Stimulated activated CD8-positive, alpha-beta memory T cell treated with anti-CD3 and anti-CD28 coated beads, Interleukin-12 subunit alpha, Interleukin-12 subunit beta, amount 100 ng/mL, for 4 hours (primary cell): Measurements from ENCODE around the gene GREB1.

Experiments used
- DNase-seq: peaks from one replicate; pipeline ENCODE4 v3.0.0-alpha.2; 2020; ENCODE audit warnings: low read depth

The GREB1 gene

DNA sequence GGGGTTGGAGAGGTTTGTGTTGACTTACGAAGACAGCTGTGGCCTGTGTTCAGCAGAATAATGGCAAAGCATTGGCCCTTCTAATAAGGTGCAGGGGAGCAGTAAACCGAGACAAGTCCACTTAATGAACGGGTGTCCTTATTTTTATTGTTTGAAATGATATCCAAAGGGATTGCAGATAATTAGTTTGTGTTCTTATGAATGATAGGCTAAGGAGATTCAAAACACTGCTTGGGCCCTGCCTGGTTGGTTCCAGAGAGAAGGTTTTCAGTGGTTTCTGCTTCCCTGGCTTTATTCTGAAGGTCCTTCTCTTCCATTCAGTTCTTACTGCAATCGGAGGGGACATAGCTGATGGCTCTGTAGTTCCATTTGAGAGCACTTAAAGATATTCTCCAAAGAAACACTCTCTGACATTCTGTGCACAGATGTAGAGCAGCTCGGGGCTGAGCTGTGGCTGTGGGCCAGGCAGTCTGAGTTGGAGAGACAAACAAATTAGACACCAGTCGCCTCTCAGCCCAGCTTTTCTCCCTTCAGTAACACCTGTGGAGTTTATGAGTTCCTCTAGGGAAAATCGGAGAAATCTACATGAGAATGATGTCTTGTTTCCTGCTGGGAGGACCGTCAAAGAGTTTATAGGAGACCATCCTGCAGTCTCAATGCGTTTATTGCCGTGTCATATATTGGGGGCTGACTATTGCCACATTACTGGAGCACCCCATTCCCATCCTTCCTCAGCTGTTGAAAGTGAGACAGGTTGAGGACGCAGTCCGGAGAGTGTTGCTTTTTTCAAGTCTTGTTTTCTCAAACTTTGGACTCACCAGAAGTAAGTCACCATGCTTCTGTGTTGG lies 6.5 kb downstream of the GREB1 start:
- no peak for DNase-seq

DNA sequence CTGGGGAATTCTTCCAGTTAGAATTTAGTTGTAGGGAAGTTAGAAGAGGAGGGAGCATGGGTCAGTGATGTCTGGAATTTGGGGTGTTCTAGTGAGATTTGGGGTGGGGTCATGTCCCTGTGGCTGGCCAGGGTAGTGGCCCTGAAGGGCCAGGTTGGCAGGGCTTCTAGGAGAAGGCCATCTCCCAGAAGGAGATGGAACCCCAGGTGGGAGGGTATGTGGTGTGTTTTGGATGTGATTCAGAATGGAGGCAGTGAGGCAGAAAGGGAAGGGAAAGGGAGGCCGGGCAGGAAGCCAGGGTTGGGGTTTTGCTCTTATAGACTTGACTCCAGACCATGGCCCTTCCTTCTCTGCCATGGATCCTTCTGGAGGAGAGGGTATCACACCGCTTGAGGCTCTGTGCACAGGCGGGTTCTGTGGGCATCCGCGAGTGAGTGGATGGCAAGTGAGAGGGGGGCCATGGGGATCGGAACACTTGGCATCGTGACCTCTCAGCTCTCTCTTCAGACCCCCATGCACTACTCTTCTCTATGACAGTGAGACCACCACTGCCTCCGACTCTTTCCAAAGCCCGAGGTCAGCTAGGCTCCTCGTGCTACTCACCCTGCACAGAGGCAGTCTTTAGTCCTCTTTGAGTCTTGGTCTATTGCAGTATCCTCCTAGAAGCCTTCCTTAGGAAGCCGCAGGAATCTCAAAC lies 7.3 kb downstream of the GREB1 start:
- DNase-seq: no peak

DNA sequence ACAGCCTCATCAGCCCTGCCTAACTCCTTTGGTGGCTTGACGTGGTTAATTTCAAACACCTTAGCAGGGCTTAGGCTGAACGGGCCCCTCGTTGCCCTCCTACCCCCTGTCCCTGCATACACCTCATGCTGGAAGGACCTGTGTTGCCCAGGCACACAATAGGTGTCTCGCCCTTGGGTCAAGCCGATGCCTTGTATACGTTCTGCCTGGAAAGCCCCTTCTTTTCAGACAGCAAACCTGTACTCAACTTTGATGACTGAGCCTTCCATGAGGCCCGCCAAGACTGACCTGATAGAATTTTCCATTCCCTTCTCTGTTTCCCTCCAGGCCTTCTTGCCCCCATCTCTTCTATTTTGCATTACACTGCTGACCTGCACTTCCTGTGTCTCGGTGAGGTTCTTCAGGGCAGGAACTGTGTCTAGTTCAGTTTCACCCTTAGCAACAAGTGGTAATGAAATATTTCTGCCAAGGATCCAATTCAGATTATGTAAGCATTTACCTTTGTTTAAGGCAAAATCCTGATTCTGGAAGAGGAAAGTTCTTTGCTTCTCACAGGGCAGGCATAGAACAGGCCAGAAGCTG lies 7.9 kb downstream of the GREB1 start:
- DNase-seq: no peak

DNA sequence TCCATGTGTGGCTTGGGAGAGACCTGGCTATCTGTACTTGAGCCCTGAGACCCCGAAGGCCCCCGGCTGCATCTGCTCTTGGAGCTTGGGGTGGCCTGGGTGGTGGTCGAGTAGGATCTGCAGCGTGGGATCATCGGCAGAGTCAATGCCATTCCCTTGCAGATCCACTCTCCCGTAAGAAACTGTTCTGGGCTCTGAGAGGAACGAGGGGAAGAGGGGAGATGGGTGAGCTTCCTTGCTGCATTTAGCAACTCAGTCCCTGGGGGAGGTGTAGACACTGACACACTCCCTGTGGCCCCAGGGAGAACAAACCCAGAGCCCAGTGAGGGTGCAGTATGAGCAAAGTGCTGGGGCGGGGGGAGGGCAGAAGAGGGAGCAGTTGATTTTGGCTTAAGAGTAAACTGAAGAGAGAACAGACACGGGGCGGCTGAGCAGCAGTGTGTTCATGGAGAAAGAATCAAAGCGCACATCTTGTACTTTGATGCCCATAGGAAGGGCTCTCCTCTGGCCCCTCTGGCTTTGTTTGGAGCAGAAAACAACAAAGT lies 8.5 kb downstream of the GREB1 start:
- no peak for DNase-seq

DNA sequence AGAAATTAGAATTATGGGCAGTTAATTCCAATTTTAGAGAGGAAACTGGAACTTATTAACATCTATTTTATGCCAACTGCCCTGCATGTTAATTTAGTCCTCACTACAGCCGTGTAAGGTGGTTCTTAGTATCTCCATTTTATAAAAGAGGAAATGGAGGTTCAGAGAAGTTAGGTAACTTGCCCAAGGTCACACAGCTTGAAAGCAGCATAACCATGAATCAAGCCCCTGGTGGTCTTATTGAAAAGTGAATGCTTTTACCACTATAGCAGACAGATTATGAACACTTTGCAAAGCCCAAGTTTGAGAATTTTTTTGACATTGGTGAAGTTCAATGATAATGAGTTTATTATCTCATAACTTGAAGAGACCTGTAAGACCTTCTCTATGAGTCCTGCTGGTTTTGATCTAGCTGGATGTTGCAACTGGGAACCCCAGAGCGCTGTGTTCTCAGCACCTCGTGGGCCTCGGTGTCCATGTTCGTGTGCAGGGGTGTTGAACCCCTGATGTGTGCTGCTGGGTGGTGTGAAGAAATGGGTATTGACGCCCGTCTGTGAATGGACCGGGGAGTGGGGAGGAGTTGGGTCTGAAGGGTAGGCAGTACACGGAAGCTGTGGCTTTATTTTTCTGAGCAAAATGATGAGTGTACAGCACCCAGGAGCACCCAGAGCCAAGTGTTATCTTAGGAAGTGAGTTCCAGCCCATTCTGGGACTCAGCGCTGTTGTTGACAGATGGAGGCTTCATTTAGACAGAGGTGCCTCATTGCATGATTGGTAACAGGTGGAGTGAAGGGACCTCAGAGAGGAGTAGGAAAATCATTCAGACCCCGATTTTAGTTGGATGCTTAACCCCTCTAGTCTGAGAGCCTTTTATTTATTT lies 9.7 kb downstream of the GREB1 start:
- no peak for DNase-seq

DNA sequence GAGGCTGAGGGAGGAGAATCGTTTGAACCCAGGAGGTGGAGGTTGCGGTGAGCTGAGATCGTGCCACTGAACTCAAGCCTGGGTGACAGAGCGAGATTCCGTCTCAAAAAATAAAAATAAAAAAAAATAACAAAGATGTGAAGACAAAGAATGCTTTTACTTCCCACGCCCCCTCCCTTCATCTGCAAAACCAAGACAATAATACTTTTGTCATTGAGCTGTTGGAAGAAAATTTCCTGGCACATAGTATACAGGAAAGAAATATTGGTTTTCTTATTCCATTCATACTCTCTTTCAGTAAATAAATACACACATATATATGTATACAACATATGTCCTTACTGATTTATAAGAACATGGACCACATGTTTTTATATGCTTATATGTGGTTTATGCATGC lies 12.2 kb downstream of the GREB1 start:
- DNase-seq: no peak

DNA sequence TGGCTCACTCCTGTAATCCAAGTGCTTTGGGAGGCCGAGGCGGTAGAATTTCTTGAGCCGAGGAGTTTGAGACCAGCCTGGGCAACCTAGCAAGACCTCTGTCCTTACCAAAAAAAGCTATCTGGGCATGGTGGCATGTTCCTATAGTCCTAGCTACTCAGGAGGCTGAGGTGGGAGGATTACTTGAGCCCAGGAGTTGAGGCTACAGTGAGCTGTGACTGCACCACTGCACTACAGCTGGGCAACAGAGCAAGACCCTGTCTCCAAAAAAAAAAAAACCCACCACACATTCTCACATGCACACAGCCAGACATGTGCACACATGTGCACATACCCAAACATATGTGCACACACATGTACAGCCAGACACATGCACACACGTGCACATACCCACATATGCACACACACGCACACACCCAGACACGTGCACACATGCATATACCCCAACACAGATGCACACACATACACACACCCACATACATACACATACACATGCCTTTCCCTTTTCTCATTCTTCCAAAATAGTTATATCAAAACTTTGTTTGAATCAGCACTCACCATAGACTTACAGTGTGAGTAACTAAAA lies 14.2 kb downstream of the GREB1 start:
- no peak for DNase-seq

DNA sequence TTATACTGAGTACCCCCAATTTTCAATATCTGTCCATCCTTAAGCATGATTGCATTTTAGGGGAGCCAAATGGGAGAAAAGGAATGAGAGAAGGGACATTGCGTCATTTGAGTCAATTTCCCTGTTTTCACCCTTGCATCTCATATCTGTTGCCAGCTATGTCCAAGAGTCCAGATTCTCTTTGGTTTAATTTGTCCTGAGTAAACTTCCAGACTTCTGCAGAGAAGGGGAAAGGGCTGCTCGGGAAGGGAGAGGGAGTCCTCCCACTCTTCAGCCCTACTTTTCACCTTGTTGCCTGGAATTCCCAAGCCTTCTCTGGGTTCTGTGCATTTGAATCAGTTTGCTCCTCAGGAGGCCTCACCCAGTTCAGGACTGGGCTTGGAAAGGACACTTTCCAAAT lies 16.5 kb downstream of the GREB1 start:
- DNase-seq: no peak

DNA sequence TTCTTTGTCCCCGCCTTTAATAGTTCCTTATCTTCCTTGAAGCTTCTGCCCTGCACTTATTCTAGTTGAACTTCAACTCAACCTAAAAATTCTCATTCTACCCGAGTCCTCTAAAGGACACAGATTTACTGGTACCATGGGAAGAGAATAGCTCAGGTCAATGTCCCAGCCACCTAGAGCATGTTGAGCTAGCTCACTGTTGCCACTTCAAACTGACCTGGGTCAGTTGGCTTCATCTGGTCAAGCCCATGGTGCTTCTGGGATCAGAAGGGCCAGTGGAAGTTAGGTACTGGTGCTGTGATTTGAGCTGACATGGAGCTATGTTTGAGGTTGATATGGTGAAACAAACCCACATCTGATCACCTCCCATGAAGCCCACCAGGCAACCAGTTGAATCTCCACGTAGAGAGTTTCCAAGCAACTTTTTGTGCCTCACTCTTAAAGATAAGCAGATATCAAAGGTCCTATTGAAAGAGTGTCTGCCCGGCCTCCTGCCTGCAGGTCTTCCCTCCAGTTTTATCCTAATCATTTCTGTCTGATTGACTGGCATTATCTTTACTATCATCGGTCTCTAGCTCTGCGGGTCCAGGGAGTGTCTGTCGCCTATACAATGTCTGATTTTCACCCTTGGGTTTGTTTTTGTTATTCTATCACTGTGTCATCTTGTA lies 17.2 kb downstream of the GREB1 start:
- DNase-seq: no peak

DNA sequence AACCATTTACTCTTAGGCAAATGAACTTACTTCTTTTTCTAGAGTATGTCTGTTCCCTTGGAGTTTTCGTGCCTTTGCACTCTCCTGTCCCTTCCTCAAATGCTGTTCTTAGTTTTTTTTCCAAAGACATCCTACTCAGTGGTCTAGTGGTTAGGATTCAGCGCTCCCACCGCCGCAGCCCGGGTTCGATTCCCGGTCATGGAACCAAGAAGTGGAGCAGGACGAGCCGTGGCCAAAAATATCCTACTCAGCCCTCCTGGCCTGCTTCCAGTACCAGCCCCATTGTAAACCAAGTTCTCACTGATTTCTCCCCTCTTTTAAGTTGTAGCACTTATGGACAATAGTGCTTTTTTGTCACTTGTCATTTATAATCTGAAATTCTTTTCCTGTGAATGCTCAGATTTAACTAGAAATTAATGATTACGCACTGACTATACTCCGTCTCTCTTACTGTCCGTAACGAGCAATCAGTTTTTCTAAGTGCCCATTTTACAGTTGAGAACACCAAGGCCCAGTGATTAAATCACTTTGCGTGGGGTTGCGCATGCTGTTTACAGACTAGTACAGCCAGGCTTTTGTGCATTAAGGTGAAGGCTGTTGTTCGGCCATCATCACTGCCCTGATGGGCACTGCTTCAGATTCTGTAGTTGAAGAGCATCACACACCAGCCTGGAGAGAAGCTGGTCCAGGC lies 17.9 kb downstream of the GREB1 start:
- no peak for DNase-seq

DNA sequence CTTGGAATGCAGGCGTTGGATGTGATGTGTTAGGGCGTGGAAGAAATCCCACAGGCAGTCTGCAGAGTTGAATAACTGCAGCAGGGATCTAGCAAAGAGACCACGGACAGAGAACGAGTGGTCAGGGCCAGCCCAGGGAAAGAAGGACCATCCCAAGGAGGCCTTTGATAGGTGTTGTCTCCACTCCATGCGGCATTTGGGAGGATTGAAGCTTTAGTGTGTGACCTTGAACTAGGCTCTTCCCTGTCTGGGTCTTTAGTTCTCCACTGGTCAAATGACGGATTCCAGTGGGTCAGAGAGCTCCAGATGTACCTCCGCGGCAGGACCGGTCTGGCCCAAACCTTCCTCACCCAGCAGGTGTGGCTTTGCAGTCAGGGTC lies 18.4 kb downstream of the GREB1 start:
- no peak for DNase-seq

DNA sequence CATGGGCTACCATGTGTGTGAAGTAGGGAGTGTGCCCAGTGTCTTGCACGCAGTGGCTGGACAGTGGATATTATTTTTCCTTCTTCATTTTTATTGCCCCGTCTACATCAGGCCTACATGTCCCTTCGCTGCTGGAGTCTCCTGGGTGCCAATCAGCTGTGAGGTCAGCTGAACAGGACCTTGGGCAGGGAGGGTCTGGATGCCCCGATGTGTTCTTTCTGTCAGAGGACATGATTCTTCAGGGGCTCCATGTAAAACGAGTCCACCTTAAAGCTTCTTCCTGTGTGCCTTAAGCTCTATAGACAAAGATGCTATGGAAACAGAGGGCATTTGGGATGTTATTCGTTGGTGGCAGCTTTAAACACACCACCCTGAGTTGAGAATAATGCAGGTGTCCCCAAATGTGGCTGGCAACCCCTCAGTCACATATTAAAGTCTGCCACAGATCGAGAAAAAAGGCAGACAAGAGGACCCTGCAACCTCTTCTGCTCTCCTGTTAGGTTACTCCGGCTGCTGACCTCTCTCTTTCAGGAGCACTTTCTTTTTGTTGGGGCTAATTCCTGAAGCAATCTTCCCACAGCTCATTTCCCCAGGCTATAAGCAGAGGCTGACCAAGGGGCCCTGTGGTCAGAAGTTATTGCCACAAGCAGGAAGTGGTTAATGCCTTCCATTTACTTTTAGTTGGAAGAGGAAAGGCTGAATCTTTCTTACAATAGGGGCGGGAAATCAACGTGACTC lies 20.0 kb downstream of the GREB1 start:
- no peak for DNase-seq

DNA sequence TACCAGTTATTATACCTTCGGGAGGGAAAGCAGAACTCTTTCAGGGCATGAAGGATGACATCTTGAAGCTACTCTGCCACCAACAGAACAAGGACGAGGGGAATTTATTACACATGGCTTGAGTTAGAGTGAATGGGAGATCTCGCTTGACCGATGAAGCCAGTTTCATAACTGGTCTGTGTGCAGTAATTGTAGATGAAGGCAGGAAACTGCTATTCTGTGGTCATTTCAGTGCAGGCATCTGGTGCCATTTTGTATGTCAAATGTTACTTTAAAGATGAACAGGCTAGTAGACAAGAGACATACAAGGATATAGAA lies 20.5 kb downstream of the GREB1 start:
- no peak for DNase-seq

DNA sequence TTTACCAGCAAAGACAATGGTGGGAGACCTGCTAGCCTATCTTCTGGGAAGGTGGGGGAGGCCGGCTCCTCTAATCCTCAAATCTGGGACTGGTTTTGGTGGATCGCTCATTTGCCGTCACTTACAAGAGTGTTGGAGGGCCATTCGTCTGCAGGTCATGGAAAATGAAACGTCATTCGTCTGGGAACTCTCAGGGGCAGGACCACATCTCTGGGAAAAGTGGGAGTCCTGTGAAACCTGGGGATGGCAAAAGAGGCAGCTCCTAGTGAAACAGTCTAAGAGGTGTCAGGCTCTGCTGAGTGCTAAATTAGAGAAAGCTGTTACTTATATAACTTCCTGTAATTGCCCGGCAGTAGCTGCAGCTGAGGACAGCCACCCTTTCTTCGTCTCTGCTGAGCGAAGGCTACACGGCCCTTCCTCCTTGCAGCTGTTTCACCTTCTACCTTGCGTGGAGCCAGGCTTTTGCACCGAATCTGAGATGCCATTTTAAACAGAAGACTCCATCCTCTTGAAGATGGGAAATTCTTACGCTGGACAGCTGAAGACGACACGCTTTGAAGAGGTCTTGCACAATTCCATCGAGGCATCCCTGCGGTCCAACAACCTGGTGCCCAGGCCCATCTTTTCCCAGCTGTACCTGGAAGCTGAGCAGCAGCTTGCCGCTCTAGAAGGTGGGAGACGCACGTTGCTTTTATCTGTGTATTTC lies 22.4 kb downstream of the GREB1 start:
- no peak for DNase-seq

DNA sequence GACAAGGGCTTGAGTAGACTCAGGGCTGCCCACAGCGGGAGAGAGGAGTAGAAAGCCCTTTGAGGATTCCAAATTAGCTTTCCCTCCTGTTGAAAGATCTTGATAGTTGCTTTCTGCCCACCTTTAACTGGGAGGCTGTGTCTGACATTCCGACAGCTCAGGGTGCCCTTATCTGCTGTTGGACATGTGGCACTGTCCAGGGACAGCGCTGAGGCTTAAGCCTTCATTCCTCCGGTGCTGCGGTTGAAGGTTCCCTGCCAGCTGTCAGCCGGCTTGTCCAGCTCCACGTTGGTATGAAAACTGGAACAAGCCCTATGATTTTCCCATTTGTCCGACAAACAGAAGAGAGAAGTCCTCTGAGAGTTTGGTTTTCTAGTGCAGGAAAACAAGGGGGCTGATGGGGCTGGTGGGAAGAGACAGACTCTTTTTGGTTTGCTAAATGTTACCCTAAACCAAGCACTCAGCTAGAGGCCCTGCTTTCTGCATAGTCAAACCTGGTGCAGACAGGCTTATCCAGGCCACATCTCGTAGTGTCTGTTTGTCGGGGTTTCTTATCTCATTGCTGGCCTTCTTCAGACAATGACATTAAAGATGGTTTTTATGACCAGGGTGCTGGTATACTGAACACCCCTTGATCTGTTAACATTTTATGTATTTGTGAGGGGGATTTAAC lies 24.5 kb downstream of the GREB1 start:
- DNase-seq: no peak

DNA sequence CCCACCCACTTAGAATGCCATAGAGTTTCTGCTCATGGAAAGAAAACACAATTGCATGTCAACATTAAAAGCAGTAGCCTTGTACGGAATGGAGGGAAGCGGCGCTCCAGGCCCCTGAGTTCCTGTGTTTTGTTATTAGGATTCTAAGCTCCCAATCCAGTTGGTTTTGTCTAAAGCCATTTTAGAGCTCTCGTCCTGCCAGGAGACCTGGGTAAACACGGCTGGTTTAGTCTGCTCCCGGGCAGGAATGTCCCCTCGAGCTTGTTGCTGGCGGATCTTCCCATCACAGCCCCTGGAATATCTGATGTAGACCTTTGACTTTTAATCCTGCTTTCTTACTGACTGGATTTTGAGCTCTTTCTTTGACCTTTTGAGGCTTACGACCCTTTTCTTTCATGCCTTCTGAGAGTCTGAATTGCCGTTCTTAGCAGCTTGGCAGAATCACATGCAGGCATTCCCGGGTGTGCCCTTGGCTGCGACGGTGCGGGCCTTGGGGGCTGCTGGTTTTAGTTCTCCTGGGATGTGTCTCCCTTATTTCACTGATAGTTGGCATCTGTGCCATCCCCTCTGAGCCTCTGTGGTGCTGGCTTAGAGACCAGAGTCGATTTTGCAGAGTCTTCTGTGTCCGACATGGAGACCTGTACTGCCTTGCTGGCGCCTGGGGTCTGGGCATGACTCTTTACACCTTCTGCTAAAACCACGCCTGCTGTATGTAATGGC lies 25.4 kb downstream of the GREB1 start:
- DNase-seq: no peak

DNA sequence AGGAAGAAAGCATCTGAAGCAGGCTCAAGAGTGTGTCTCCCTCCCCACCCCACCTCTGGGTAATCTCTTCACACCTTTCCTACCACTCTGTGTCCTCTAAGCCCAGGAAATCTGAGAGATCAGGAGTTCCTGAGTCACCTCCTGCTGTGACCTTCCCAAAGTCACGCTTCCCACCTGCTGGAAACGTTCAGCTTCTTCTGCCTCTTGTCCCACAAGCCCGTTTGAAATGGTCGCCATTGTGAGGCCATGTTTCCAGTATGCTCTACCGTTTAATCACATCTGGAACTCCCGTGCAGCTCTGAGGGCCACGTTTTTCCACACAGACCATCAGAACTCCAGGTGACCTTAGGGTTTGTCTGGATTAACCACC lies 25.9 kb downstream of the GREB1 start:
- no peak for DNase-seq

DNA sequence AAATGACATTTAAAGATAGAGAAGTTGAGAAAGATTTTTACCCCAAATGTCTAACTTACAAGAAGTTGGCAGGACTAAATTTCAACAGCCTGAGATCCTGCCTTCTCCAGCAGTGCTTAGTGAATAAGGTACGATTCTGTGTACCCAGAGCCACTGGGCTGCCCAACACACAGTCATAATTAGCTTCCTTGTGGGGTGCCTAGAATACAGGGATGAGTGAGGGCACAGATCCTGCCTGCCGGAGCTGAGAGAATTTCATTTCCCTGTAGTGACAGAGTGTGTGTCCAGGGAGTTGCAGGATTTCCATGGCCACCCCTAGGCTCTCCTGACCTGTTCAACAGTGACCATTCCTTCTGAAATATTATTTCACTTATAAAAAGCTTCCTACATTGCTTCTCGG lies 27.0 kb downstream of the GREB1 start:
- DNase-seq: no peak
